SK-N-SH (cell line): Measurements from ENCODE around the gene OMP. TPM values are rescaled to one million over a fixed set of nuclear protein-coding genes. Genes with fewer than 3 reads are reported as not detected.
"Not testable (repeated sequence)": the region's sequence is repeated elsewhere in the genome, so short reads cannot be mapped to it uniquely, and the experiment has no call there.

Experiments
- CTCF ChIA-PET: fragments of 300-600, 350-600 bp; formaldehyde crosslinking; extraction: SDS; loops from one replicate; lab custom pipeline; 2021; lab: Yijun Ruan, JAX
- POLR2A ChIA-PET: fragments of 350-600 bp; sonication (Branson Sonifier 250); formaldehyde crosslinking; extraction: SDS; loops from one replicate; lab custom pipeline; 2020; ENCODE audit warnings: antibody characterized with exemption, inconsistent platforms; lab: Yijun Ruan, JAX
- DNase-seq: peaks from one replicate; pipeline ENCODE4 v3.0.0; 2012
- H2AFZ ChIP-seq: fragments of 200-600 bp; sonication (generic); 2 replicates; pipeline ENCODE4 v1.8.1; 2016; ENCODE audit warnings: antibody characterized with exemption, mild to moderate bottlenecking, low read depth
- H3F3A ChIP-seq: fragments of 200-600 bp; sonication (generic); replicated peaks from 2 replicates; pipeline ENCODE3; 2016; ENCODE audit warnings: antibody characterized with exemption, mild to moderate bottlenecking; ENCODE audit not compliant: insufficient read depth
- H3K27ac ChIP-seq, 2 experiments: fragments of 200-500 bp in 1 of 2; fragments of 200-600 bp in 1 of 2; sonication (Bioruptor generic) in 1 of 2; sonication (generic), shearing (Covaris generic) in 1 of 2; 2 replicates each; pipeline versions ENCODE4 v1.5.1 to v1.6.1; 2014 to 2016; ENCODE audit warnings: low read depth in 2 of 2, inconsistent platforms in 1 of 2, low read length in 1 of 2, mild to moderate bottlenecking in 1 of 2, mixed read lengths in 1 of 2
- H3K27me3 ChIP-seq: fragments of 200-600 bp; sonication (generic), shearing (Covaris generic); 2 replicates; pipeline ENCODE4 v1.6.1; 2016; ENCODE audit warnings: mixed run types; ENCODE audit not compliant: insufficient read depth
- H3K36me3 ChIP-seq, 2 experiments: fragments of 200-500 bp in 1 of 2; fragments of 200-600 bp in 1 of 2; sonication (Bioruptor generic) in 1 of 2; sonication (generic) in 1 of 2; replicated peaks in 1 of 2; 2 replicates each; pipeline versions ENCODE3 to v1.5.1; 2014 to 2016; ENCODE audit warnings: low read length in 1 of 2, mild to moderate bottlenecking in 1 of 2; ENCODE audit not compliant: insufficient read depth in 2 of 2, control insufficient read depth in 1 of 2
- H3K4me1 ChIP-seq, 2 experiments: fragments of 200-500 bp in 1 of 2; fragments of 200-600 bp in 1 of 2; sonication (Bioruptor generic) in 1 of 2; sonication (generic), shearing (Covaris generic) in 1 of 2; 2 replicates each; pipeline versions ENCODE4 v1.5.1 to v1.6.1; 2014 to 2016; ENCODE audit warnings: low read depth in 1 of 2, low read length in 1 of 2, mixed run types in 1 of 2; ENCODE audit not compliant: insufficient read depth in 2 of 2, control insufficient read depth in 1 of 2
- H3K4me2 ChIP-seq: fragments of 200-600 bp; sonication (generic), shearing (Covaris generic); 2 replicates; pipeline ENCODE4 v1.6.1; 2017; ENCODE audit warnings: mixed run types
- H3K4me3 ChIP-seq, 2 experiments: fragments of 200-500 bp in 1 of 2; fragments of 200-600 bp in 1 of 2; sonication (Bioruptor generic) in 1 of 2; sonication (generic), shearing (Covaris generic) in 1 of 2; 2 replicates each; pipeline versions ENCODE4 v1.5.1 to v1.8.1; 2014 to 2016; ENCODE audit warnings: low read depth in 2 of 2, inconsistent platforms in 1 of 2, low read length in 1 of 2, mild to moderate bottlenecking in 1 of 2, mixed read lengths in 1 of 2, moderate library complexity in 1 of 2
- H3K79me2 ChIP-seq: fragments of 200-600 bp; sonication (generic); 2 replicates; pipeline ENCODE4 v1.8.1; 2017; ENCODE audit warnings: mild to moderate bottlenecking; ENCODE audit not compliant: insufficient read depth
- H3K9ac ChIP-seq: fragments of 200-600 bp; sonication (generic); 2 replicates; pipeline ENCODE4 v1.6.1; 2017; ENCODE audit warnings: mixed run types
- H3K9me2 ChIP-seq: fragments of 200-600 bp; sonication (generic); 2 replicates; pipeline ENCODE4 v1.6.1; 2017; ENCODE audit warnings: mixed run types
- H3K9me3 ChIP-seq: fragments of 200-600 bp; sonication (generic); 2 replicates; pipeline ENCODE4 v1.6.1; 2017; ENCODE audit warnings: mixed run types, mild to moderate bottlenecking, moderate library complexity
- H4K20me1 ChIP-seq: fragments of 200-600 bp; sonication (generic); 2 replicates; pipeline ENCODE4 v1.6.1; 2017; ENCODE audit warnings: mild to moderate bottlenecking, mixed run types; ENCODE audit not compliant: insufficient read depth
- EP300 ChIP-seq, 2 experiments: IDR thresholded peaks; 2 replicates each; pipeline versions ENCODE4 v1.4.0 to v1.6.1; 2012; ENCODE audit warnings: borderline replicate concordance in 1 of 2, low read depth in 1 of 2, low read length in 1 of 2
- FOSL2 ChIP-seq: IDR thresholded peaks from 2 replicates; pipeline ENCODE4 v1.4.0; 2012; ENCODE audit warnings: low read depth, mild to moderate bottlenecking, moderate library complexity, borderline replicate concordance
- FOXJ3 ChIP-seq: sonication (generic); formaldehyde crosslinking; IDR thresholded peaks from 2 replicates; pipeline ENCODE4 v1.5.1; 2020; ENCODE audit warnings: mild to moderate bottlenecking, missing genetic modification reagents
- FOXM1 ChIP-seq: IDR thresholded peaks from 2 replicates; pipeline ENCODE4 v1.4.0; 2012; ENCODE audit warnings: low read depth, mild to moderate bottlenecking
- JUND ChIP-seq: IDR thresholded peaks from 2 replicates; pipeline ENCODE4 v1.4.0; 2012
- MAX ChIP-seq: IDR thresholded peaks from 2 replicates; pipeline ENCODE4 v1.4.0; 2012; ENCODE audit warnings: low read depth
- MEF2A ChIP-seq: IDR thresholded peaks from 2 replicates; pipeline ENCODE4 v1.4.0; 2012; ENCODE audit warnings: low read depth, borderline replicate concordance
- MXI1 ChIP-seq: IDR thresholded peaks from 2 replicates; pipeline ENCODE4 v1.6.1; 2012; ENCODE audit warnings: mild to moderate bottlenecking, low read depth, low read length, improper control_type of control experiment
- PBX3 ChIP-seq: IDR thresholded peaks from 2 replicates; pipeline ENCODE4; 2012
- RAD21 ChIP-seq: IDR thresholded peaks from 2 replicates; pipeline ENCODE4 v1.6.1; 2012; ENCODE audit warnings: mild to moderate bottlenecking, low read length
- RCOR1 ChIP-seq: fragments of 150-350 bp; IDR thresholded peaks from 2 replicates; pipeline ENCODE4 v1.6.1; 2017; ENCODE audit warnings: antibody characterized with exemption, low read length
- RXRA ChIP-seq: IDR thresholded peaks from 2 replicates; pipeline ENCODE4 v1.4.0; 2012; ENCODE audit warnings: low read depth, mild to moderate bottlenecking, borderline replicate concordance
- SMC3 ChIP-seq: IDR thresholded peaks from 2 replicates; pipeline ENCODE4 v1.6.1; 2012; ENCODE audit warnings: low read depth, low read length, improper control_type of control experiment
- TEAD4 ChIP-seq: IDR thresholded peaks from 2 replicates; pipeline ENCODE4 v1.4.0; 2012; ENCODE audit warnings: mild to moderate bottlenecking, borderline replicate concordance; ENCODE audit not compliant: insufficient read depth
- ZBTB33 ChIP-seq: IDR thresholded peaks from 2 replicates; pipeline ENCODE4 v1.4.0; 2012; ENCODE audit warnings: low read depth, borderline replicate concordance
- WGBS: methylation state at CpG from one replicate; pipeline ENCODE4 v1.1.6; 2017; ENCODE audit warnings: low lambda C conversion rate; 5-methylcytosine and 5-hydroxymethylcytosine counted together
- polyA plus RNA-seq, 3 experiments: library from polyadenylated mRNA; depleted of rRNA; stranded (reverse); fragments of >200 nt; gene quantifications; 2 replicates each; pipeline ENCODE4 v1.2.3, GENCODE V29; 2012
- TF ChIP-seq, protein P1 (sequence below): IDR thresholded peaks from 2 replicates; pipeline ENCODE4 v1.4.0; 2012; ENCODE audit warnings: low read depth, borderline replicate concordance

The OMP gene
- polyA plus RNA-seq, 1 of the 3 experiments (the other 2 are of a cell fraction), result 0.20 TPM

- ChIA-PET CTCF (interaction anchor here (0.8 to 4.5 kb wide), 4 partner anchors 13 to 67 kb away, joined by 3 to 15 read pairs (median 4); no protein-coding TSS in a partner anchor), POLR2A (no interaction called here)
- no peaks in the 10 kb centered on the region for H3K79me2 ChIP-seq
- WGBS, result 68% methylated on average over 4 of the region's 4 CpGs
- H3K36me3 ChIP-seq, result no peaks in the 10 kb centered on the region
- no peak overlapping the region for H3K27ac ChIP-seq
- H3K4me2 ChIP-seq, result no peak overlapping the region
- no peak overlapping the region for H3K4me3 ChIP-seq
- no peaks in the 10 kb centered on the region for H3F3A ChIP-seq
- no peak for DNase-seq
- TF ChIP-seq PBX3, result no peak
- no peak for TF ChIP-seq FOSL2
- no peak for TF ChIP-seq EP300 (IDR thresholded peaks at IDR 0.05; ENCODE audit: borderline replicate concordance in 1 of 2, low read depth in 1 of 2, low read length in 1 of 2)
- no peak for TF ChIP-seq TEAD4
- TF ChIP-seq RCOR1, result no peak
- no peak for TF ChIP-seq FOXJ3 (CRISPR knock-in tag)
- no peak for TF ChIP-seq ZBTB33
- TF ChIP-seq MXI1, result no peak
- no peak for TF ChIP-seq JUND
- TF ChIP-seq RXRA, result no peak
- TF ChIP-seq MAX, result no peak
- TF ChIP-seq RAD21, result no peak
- TF ChIP-seq, protein P1, sequence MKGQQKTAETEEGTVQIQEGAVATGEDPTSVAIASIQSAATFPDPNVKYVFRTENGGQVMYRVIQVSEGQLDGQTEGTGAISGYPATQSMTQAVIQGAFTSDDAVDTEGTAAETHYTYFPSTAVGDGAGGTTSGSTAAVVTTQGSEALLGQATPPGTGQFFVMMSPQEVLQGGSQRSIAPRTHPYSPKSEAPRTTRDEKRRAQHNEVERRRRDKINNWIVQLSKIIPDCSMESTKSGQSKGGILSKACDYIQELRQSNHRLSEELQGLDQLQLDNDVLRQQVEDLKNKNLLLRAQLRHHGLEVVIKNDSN, result no peak
- TF ChIP-seq SMC3, result no peak
- TF ChIP-seq FOXM1, result no peak
- TF ChIP-seq MEF2A, result no peak
- no peak overlapping the region for H3K9ac ChIP-seq
- H2AFZ ChIP-seq, result no peak overlapping the region
- H3K4me1 ChIP-seq, result no peaks in the 10 kb centered on the region
- H4K20me1 ChIP-seq, result no peaks in the 10 kb centered on the region
- H3K9me3 ChIP-seq, result no peaks in the 10 kb centered on the region
- no peaks in the 10 kb centered on the region for H3K9me2 ChIP-seq
- H3K27me3 ChIP-seq, result no peaks in the 10 kb centered on the region
Measured at GRCh38 chr11:77060234-77060633, 42.4 kb upstream of the OMP start.

- CTCF ChIA-PET, result interaction anchor here (0.8 to 4.5 kb wide), 2 partner anchors 12 to 30 kb away, joined by 3 to 15 read pairs; no protein-coding TSS in a partner anchor
- POLR2A ChIA-PET, result not testable (repeated sequence)
Measured at GRCh38 chr11:77061258-77061657, 41.4 kb upstream of the OMP start.

More at GRCh38 chr11:77061258-77061657, 41.4 kb upstream of the OMP start:
- not testable (repeated sequence) for H3K4me2 ChIP-seq, H3K9me2 ChIP-seq, H4K20me1 ChIP-seq, H3K27me3 ChIP-seq, H3F3A ChIP-seq, H3K27ac ChIP-seq, H2AFZ ChIP-seq, H3K79me2 ChIP-seq, H3K36me3 ChIP-seq, H3K9me3 ChIP-seq, H3K4me3 ChIP-seq, DNase-seq, H3K9ac ChIP-seq, H3K4me1 ChIP-seq
- 59% methylated on average over 4 of the region's 4 CpGs for WGBS
